ENCODE measurements around the gene PRSS36.
"Not testable (repeated sequence)": the region's sequence is repeated elsewhere in the genome, so short reads cannot be mapped to it uniquely, and the experiment has no call there.

PRSS36 gene

GRCh38 chr16:31149894-31150890, at the start of gene PRSS36:
Gene PRSS36 (minus strand): TSS chr16:31150066. CDS start chr16:31150035, 31 bp downstream.
- H3K27me3 Mint-ChIP-seq, result peaks cover 8% of the 10 kb centered on the region
- DNase-seq (ENCODE audit: low spot score in 2 of 2), result no peak
- H3K4me3 Mint-ChIP-seq, result no peak within 1 kb of the TSS
- no peaks in the 10 kb centered on the region for H3K4me1 Mint-ChIP-seq
- ATAC-seq (ENCODE audit: low read depth), result no peak
- H3K9me3 Mint-ChIP-seq, result no peaks in the 10 kb centered on the region
- no peak within 1 kb of the TSS for H3K27ac Mint-ChIP-seq
- no peaks in the 10 kb centered on the region for H3K36me3 Mint-ChIP-seq

- Mint-ChIP-seq H3K4me3 (peak overlapping the region; percentile 15), H3K27me3 (no peaks in the 10 kb centered on the region), H3K9me3 (no peaks in the 10 kb centered on the region), H3K4me1 (peaks cover 43% of the 10 kb centered on the region), H3K27ac (peak overlapping the region; percentile 5), H3K36me3 (peaks cover 12% of the 10 kb centered on the region)
- DNase-seq (ENCODE audit: low spot score in 2 of 2) (no peak), ATAC-seq (ENCODE audit: low read depth) (no peak)
These were observed 49.7 kb upstream of the PRSS36 start for GRCh38 chr16:31199430-31200041.

- H3K4me1 Mint-ChIP-seq, result peaks cover 41% of the 10 kb centered on the region
- no peak overlapping the region for H3K4me3 Mint-ChIP-seq
- no peaks in the 10 kb centered on the region for H3K9me3 Mint-ChIP-seq
- H3K36me3 Mint-ChIP-seq, result peaks cover 15% of the 10 kb centered on the region
- peak overlapping the region; percentile 68 for H3K27ac Mint-ChIP-seq
- ATAC-seq (ENCODE audit: low read depth) (no peak), DNase-seq (ENCODE audit: low spot score in 2 of 2) (no peak)
- H3K27me3 Mint-ChIP-seq, result no peaks in the 10 kb centered on the region
These were observed 48.5 kb upstream of the PRSS36 start for GRCh38 chr16:31198207-31198882.

- H3K27ac Mint-ChIP-seq, result peak overlapping the region; percentile 35
- DNase-seq (ENCODE audit: low spot score in 2 of 2) (no peak), ATAC-seq (ENCODE audit: low read depth) (no peak)
- H3K36me3 Mint-ChIP-seq, result peaks cover 22% of the 10 kb centered on the region
- no peaks in the 10 kb centered on the region for H3K9me3 Mint-ChIP-seq
- H3K4me1 Mint-ChIP-seq, result peaks cover 40% of the 10 kb centered on the region
- H3K27me3 Mint-ChIP-seq, result no peaks in the 10 kb centered on the region
- H3K4me3 Mint-ChIP-seq, result no peak overlapping the region
These were observed 46.6 kb upstream of the PRSS36 start for GRCh38 chr16:31196324-31197088.

- Mint-ChIP-seq H3K27ac (peak overlapping the region; percentile 35), H3K4me1 (peaks cover 37% of the 10 kb centered on the region), H3K36me3 (peaks cover 24% of the 10 kb centered on the region)
- not testable (repeated sequence) for H3K27me3 Mint-ChIP-seq; DNase-seq (ENCODE audit: low spot score in 2 of 2); ATAC-seq (ENCODE audit: low read depth); H3K9me3 Mint-ChIP-seq; H3K4me3 Mint-ChIP-seq
These were observed 46.0 kb upstream of the PRSS36 start for GRCh38 chr16:31195861-31196260.

- H3K9me3 Mint-ChIP-seq, result no peaks in the 10 kb centered on the region
- peaks cover 32% of the 10 kb centered on the region for H3K36me3 Mint-ChIP-seq
- H3K27me3 Mint-ChIP-seq, result no peaks in the 10 kb centered on the region
- no peak for DNase-seq (ENCODE audit: low spot score in 2 of 2)
- H3K4me3 Mint-ChIP-seq, result no peak overlapping the region
- H3K4me1 Mint-ChIP-seq, result peaks cover 41% of the 10 kb centered on the region
- H3K27ac Mint-ChIP-seq, result no peak overlapping the region
- ATAC-seq (ENCODE audit: low read depth), result no peak
These were observed 45.0 kb upstream of the PRSS36 start for GRCh38 chr16:31194898-31195297.

- no peak overlapping the region for H3K27ac Mint-ChIP-seq
- H3K4me3 Mint-ChIP-seq, result no peak overlapping the region
- H3K27me3 Mint-ChIP-seq, result no peaks in the 10 kb centered on the region
- ATAC-seq (ENCODE audit: low read depth) (no peak), DNase-seq (ENCODE audit: low spot score in 2 of 2) (no peak)
- peaks cover 36% of the 10 kb centered on the region for H3K4me1 Mint-ChIP-seq
- H3K9me3 Mint-ChIP-seq, result no peaks in the 10 kb centered on the region
- H3K36me3 Mint-ChIP-seq, result peaks cover 38% of the 10 kb centered on the region
These were observed 44.0 kb upstream of the PRSS36 start for GRCh38 chr16:31193874-31194273.

- H3K9me3 Mint-ChIP-seq, result no peaks in the 10 kb centered on the region
- H3K27me3 Mint-ChIP-seq, result no peaks in the 10 kb centered on the region
- ATAC-seq (ENCODE audit: low read depth) (no peak), DNase-seq (ENCODE audit: low spot score in 2 of 2) (no peak)
- H3K27ac Mint-ChIP-seq, result no peak overlapping the region
- H3K4me3 Mint-ChIP-seq, result no peak overlapping the region
- peaks cover 44% of the 10 kb centered on the region for H3K36me3 Mint-ChIP-seq
- H3K4me1 Mint-ChIP-seq, result peaks cover 32% of the 10 kb centered on the region
These were observed 43.2 kb upstream of the PRSS36 start for GRCh38 chr16:31192856-31193642.

- Mint-ChIP-seq H3K4me3 (no peak overlapping the region), H3K27ac (peak overlapping the region; percentile 69), H3K4me1 (peaks cover 37% of the 10 kb centered on the region), H3K27me3 (no peaks in the 10 kb centered on the region), H3K9me3 (no peaks in the 10 kb centered on the region), H3K36me3 (peaks cover 50% of the 10 kb centered on the region)
- ATAC-seq (ENCODE audit: low read depth) (peak; percentile 27), DNase-seq (ENCODE audit: low spot score in 2 of 2) (no peak)
These were observed 42.0 kb upstream of the PRSS36 start for GRCh38 chr16:31191697-31192428.

GRCh38 chr16:31190818-31191444, 41.1 kb upstream of the PRSS36 start:
- Mint-ChIP-seq H3K36me3 (peaks cover 57% of the 10 kb centered on the region), H3K4me3 (no peak overlapping the region), H3K4me1 (peaks cover 39% of the 10 kb centered on the region)

GRCh38 chr16:31190061-31190460, 40.2 kb upstream of the PRSS36 start:
- no peak for ATAC-seq (ENCODE audit: low read depth)
- no peak for DNase-seq (ENCODE audit: low spot score in 2 of 2)
- H3K9me3 Mint-ChIP-seq, result no peaks in the 10 kb centered on the region
- H3K27me3 Mint-ChIP-seq, result no peaks in the 10 kb centered on the region
- H3K27ac Mint-ChIP-seq, result peak overlapping the region; percentile 86
- peaks cover 62% of the 10 kb centered on the region for H3K36me3 Mint-ChIP-seq
- peaks cover 42% of the 10 kb centered on the region for H3K4me1 Mint-ChIP-seq
- H3K4me3 Mint-ChIP-seq, result no peak overlapping the region

More at GRCh38 chr16:31190818-31191444, 41.1 kb upstream of the PRSS36 start:
- Mint-ChIP-seq H3K27me3 (no peaks in the 10 kb centered on the region), H3K27ac (peak overlapping the region; percentile 71), H3K9me3 (no peaks in the 10 kb centered on the region)
- ATAC-seq (ENCODE audit: low read depth) (no peak), DNase-seq (ENCODE audit: low spot score in 2 of 2) (no peak)

GRCh38 chr16:31189412-31189778, 39.5 kb upstream of the PRSS36 start:
- DNase-seq (ENCODE audit: low spot score in 2 of 2), result no peak
- Mint-ChIP-seq H3K27me3 (no peaks in the 10 kb centered on the region), H3K27ac (peak overlapping the region; percentile 86), H3K9me3 (no peaks in the 10 kb centered on the region), H3K36me3 (peaks cover 65% of the 10 kb centered on the region), H3K4me3 (no peak overlapping the region), H3K4me1 (peaks cover 42% of the 10 kb centered on the region)
- no peak for ATAC-seq (ENCODE audit: low read depth)
